HG03354 (cell line): ENCODE measurements around the gene VPS51.

Source experiments
- ATAC-seq: cut with Tn5 transposase; IDR thresholded peaks from one replicate; pipeline ENCODE4 v1.9.1; 2021; ENCODE audit warnings: mild to moderate bottlenecking; ENCODE audit not compliant: unreplicated experiment, poor library complexity, severe bottlenecking

VPS51 gene

GRCh38 chr11:65069217-65069616, 26.8 kb upstream of the VPS51 start:
- ATAC-seq, result no peak

DNA sequence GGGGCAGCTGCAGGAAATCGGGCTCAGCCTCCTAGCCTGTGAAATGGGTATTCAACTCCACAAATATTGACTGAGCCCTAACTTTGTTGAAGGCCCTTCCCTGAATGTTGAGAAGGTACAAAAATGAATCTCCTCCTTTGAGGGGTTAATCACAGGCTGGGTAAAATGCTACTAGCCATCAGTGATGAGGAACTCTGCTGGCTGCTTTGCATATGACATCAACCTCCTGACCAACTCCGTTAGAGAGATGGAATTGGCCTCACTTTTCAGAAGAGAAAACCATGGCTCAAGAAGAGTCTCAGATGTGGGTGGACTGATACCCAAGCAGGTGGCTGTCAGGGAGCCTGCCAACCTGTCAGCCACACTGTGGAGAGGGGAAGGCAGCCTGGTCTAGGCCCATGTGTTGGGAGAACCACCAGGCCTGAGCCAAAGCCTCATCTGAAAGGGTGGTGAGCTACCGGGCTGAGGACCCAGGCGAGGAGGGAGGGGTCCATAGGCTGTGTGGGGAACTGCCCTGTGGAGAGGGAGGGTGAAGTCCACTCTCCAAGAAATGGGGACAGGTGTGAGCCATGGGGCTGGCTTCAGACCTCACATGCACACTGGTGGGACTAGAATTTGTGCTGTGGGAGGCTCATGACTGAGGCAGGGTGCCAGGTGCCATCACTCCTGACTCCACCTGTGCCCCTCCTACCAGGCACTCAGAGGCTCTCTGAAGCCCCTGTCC, 23.9 kb upstream of the VPS51 start:
- ATAC-seq, result no peak

- ATAC-seq, result no peak
These were observed 23.4 kb upstream of the VPS51 start for GRCh38 chr11:65072631-65072966.

GRCh38 chr11:65077451-65077850, 18.6 kb upstream of the VPS51 start:
- no peak for ATAC-seq

DNA sequence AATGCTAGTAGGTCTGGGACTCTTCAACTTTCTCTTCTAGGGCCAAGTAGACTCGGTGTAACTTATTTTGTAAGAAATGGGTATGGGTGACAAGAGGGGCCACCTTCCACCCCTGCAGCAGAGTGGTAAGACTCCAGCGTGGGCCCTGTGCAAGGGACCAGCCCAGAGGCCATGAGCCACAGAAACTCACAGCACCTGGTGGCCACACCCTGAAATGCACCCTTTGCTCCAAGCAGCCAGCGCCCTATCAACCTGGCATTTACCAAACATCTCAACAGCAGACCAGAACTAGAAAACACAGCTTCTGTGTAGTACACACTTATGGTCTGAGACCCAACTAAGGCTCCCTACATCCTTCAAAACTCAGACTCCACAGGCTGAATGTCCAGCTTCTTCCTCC, 17.9 kb upstream of the VPS51 start:
- no peak for ATAC-seq

- no peak for ATAC-seq
These were observed 17.1 kb upstream of the VPS51 start for GRCh38 chr11:65078786-65079342.

- peak; percentile 10 for ATAC-seq
These were observed 12.7 kb upstream of the VPS51 start for GRCh38 chr11:65083134-65083833.

DNA sequence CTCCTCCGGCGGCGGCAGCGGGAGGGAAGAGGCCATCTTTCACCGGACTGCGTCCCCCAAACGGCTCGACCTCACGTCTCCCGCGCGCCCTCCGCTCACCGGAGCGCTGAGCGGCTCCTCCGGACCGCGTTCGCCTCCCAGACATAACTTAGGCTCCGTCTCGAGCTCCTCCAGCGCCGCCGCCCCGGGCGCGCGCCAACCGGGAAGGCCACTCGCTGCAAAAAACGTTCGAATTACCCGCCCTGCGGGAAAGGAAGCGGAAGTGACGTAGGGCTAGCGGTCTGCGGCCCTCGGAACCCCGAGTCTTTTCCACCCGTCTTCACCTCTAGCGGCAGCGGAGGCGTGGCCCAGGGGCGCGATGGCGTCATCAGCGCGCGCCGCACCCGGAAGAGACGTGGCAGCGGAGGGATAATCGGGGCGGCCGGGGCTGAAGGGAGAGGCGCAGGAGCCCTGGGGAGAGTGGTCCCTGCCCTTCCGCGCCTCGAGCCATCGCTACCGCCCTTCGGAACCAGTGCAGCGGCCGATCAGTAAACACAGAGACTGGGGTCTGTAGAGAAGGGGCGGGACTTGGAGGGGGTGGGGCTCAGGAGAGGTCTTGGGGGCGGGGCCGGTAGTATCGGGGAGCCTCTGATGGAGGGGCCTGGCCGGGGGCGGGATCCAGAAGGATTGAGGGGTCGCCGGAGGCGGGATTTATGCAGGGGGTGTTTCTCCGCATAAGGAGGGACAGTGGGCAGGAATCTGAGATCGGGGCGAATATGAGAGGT, 12.0 kb upstream of the VPS51 start, which contains the start of the genes CDCA5 and ZFPL1:
Gene CDCA5, minus strand, starts transcription at position 207 of the 764 bp plus-strand sequence. Its CDS starts 62 bp downstream, at position 145.
Gene ZFPL1, plus strand, starts transcription at position 389 of the 764 bp plus-strand sequence. CDS start 477 bp downstream, outside the sequence.
- ATAC-seq, result peak; percentile 78

DNA sequence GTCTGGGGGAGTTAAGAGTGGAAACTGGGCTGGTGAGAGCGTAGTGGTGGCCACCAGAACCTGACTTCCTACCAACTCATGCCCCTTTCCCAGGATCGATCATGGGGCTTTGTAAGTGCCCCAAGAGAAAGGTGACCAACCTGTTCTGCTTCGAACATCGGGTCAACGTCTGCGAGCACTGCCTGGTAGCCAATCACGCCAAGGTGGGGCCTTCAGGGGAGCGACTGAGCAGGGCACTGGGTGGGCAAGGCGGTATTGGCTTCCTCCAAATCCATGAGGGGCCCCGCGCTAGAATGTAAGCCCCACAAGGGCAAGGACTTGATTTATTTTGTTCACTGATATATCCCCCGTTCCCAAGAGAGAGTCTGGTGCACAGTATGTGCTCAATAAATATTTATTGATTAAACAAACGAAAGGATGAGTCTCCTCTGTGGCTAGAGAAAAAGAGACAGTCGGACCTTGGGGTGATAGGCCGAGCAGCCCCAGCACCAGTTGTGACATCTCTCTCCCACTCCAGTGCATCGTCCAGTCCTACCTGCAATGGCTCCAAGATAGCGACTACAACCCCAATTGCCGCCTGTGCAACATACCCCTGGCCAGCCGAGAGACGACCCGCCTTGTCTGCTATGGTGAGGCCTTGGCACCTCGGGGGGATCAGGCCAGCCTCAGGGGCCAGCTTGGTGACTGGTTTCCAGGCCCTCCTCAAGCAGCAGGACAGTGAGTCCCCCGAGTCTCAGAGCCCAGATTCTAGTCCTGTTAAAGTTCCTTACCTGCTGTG, 11.2 kb upstream of the VPS51 start:
- no peak for ATAC-seq

- no peak for ATAC-seq
These were observed 10.6 kb upstream of the VPS51 start for GRCh38 chr11:65085446-65085845.

- ATAC-seq, result no peak
These were observed 9.2 kb upstream of the VPS51 start for GRCh38 chr11:65086809-65087208.

- ATAC-seq, result no peak
These were observed 8.8 kb upstream of the VPS51 start for GRCh38 chr11:65087216-65087615.

GRCh38 chr11:65087827-65088226, 8.2 kb upstream of the VPS51 start:
- ATAC-seq, result no peak

DNA sequence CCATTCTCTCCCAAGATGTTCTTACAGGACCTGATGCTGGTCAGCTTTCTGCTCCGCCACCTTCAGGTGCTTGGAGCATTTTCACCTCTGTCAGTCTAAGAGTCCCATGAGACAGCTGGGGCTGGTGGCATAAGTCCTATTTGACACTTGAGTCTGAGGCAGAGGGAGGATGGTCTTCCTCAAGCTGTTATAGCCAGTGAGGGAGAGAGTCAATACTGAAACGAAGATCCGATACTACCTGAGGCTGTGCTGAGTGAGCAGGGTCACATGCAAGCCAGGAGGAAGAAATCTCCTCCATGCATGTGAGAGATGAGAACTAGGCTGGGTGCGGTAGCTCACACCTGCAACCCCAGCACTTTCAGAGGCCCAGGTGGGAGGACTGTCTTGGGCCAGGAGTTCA, 6.4 kb upstream of the VPS51 start:
- no peak for ATAC-seq

DNA sequence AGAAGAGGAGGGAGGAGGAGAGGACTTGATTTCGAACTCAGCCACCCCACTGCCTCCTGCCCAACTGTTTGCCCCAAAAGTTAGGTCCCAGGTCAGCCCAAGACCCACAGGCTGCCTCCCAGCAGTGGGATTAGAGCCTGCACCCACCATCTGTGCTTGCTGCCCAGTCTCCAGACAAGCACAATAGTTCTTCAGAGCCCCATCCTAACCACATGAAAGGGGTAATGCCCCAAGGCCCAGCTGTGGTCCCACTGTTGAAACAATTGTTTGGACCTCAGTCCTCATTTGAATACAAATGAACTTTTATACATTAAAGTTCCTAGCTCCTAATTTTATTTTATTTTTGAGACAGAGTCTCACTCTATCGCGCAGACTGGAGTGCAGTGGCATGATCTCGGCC, 5.4 kb upstream of the VPS51 start:
- ATAC-seq, result no peak

GRCh38 chr11:65095427-65095826, 587 bp upstream of the VPS51 start:
- no peak for ATAC-seq

- no peak for ATAC-seq
These were observed 912 bp downstream of the VPS51 start for GRCh38 chr11:65096926-65097325.

GRCh38 chr11:65100674-65101350, 4.8 kb downstream of the VPS51 start:
- ATAC-seq, result no peak
